Activated naive CD8-positive, alpha-beta T cell treated with anti-CD3 and anti-CD28 coated beads, Interleukin-2, amount 10 ng/mL, durations not matched to agents 7 days and 5 days (primary cell): ENCODE measurements around the gene NSMCE3. TPM values are rescaled to one million over a fixed set of nuclear protein-coding genes. Genes with fewer than 3 reads are reported as not detected.

Source experiments
- ATAC-seq: fragments of 150-1000 bp; cut with Tn5 transposase; one replicate; pipeline ENCODE4 v1.10.0; 2021; ENCODE audit warnings: low read depth, moderate library complexity
- POLR2A ChIA-PET: fragments of 350-600 bp; sonication (Branson Sonifier 250); formaldehyde crosslinking; loops from one replicate; lab custom pipeline; 2021; ENCODE audit warnings: antibody characterized with exemption; lab: Charles Lee
- DNase-seq: peaks from one replicate; pipeline ENCODE4 v3.0.0; 2021
- H3K27ac Mint-ChIP-seq: one replicate; pipeline ENCODE4 v1.8.0; 2022; ENCODE audit warnings: mild to moderate bottlenecking, mixed read lengths
- H3K27me3 Mint-ChIP-seq: one replicate; pipeline ENCODE4 v1.8.0; 2022; ENCODE audit warnings: mild to moderate bottlenecking, moderate library complexity, mixed read lengths
- H3K36me3 Mint-ChIP-seq: one replicate; pipeline ENCODE4 v1.8.0; 2021; ENCODE audit warnings: mild to moderate bottlenecking, mixed read lengths
- H3K4me1 Mint-ChIP-seq: one replicate; pipeline ENCODE4 v1.8.0; 2021; ENCODE audit warnings: mixed read lengths
- H3K4me3 Mint-ChIP-seq: one replicate; pipeline ENCODE4 v1.8.0; 2022; ENCODE audit warnings: mild to moderate bottlenecking, moderate library complexity, mixed read lengths
- H3K9me3 Mint-ChIP-seq: one replicate; pipeline ENCODE4 v1.8.0; 2021; ENCODE audit warnings: mixed read lengths
- total RNA-seq, 2 experiments: library from RNA; stranded (reverse); gene quantifications; one replicate each; pipeline ENCODE4 v1.2.3, GENCODE V29; 2021

NSMCE3 gene
- total RNA-seq: 10 to 100 TPM; 12.3 to 12.4 TPM

GRCh38 chr15:29269485-29270168 is at the start of gene NSMCE3:
Gene NSMCE3 (minus strand): TSS chr15:29269822. CDS start chr15:29269705, 117 bp downstream.
- peak within 1 kb of the TSS; percentile 99 for H3K4me3 Mint-ChIP-seq
- peak within 1 kb of the TSS; percentile 98 for H3K27ac Mint-ChIP-seq
- H3K9me3 Mint-ChIP-seq: no peaks in the 10 kb centered on the region
- ATAC-seq (peak; percentile 96), DNase-seq (peak; percentile 94)
- H3K4me1 Mint-ChIP-seq: peaks cover 24% of the 10 kb centered on the region
- peaks cover 3% of the 10 kb centered on the region for H3K27me3 Mint-ChIP-seq
- H3K36me3 Mint-ChIP-seq: no peaks in the 10 kb centered on the region
- POLR2A ChIA-PET: interaction anchor here (0.8 kb wide), 1 partner anchor 14 kb away, joined by 5 read pairs; no protein-coding TSS in a partner anchor

GRCh38 chr15:29316422-29316821 is 46.8 kb upstream of the NSMCE3 start:
- peaks cover 3% of the 10 kb centered on the region for H3K27me3 Mint-ChIP-seq
- H3K27ac Mint-ChIP-seq: no peak overlapping the region
- POLR2A ChIA-PET: no interaction called here
- H3K4me3 Mint-ChIP-seq: no peak overlapping the region
- H3K9me3 Mint-ChIP-seq: no peaks in the 10 kb centered on the region
- no peaks in the 10 kb centered on the region for H3K4me1 Mint-ChIP-seq
- H3K36me3 Mint-ChIP-seq: no peaks in the 10 kb centered on the region
- no peak for ATAC-seq
- DNase-seq: no peak

- POLR2A ChIA-PET: no interaction called here
- H3K27ac Mint-ChIP-seq: no peak overlapping the region
- peaks cover 3% of the 10 kb centered on the region for H3K27me3 Mint-ChIP-seq
- no peak for ATAC-seq
- no peaks in the 10 kb centered on the region for H3K36me3 Mint-ChIP-seq
- DNase-seq: no peak
- no peak overlapping the region for H3K4me3 Mint-ChIP-seq
- H3K9me3 Mint-ChIP-seq: no peaks in the 10 kb centered on the region
- no peaks in the 10 kb centered on the region for H3K4me1 Mint-ChIP-seq
These were observed 42.8 kb upstream of the NSMCE3 start for GRCh38 chr15:29312387-29312786.

- no peak overlapping the region for H3K27ac Mint-ChIP-seq
- no peaks in the 10 kb centered on the region for H3K4me1 Mint-ChIP-seq
- H3K27me3 Mint-ChIP-seq: peaks cover 3% of the 10 kb centered on the region
- POLR2A ChIA-PET: no interaction called here
- no peak overlapping the region for H3K4me3 Mint-ChIP-seq
- H3K9me3 Mint-ChIP-seq: no peaks in the 10 kb centered on the region
- no peak for DNase-seq
- H3K36me3 Mint-ChIP-seq: no peaks in the 10 kb centered on the region
- no peak for ATAC-seq
These were observed 42.1 kb upstream of the NSMCE3 start for GRCh38 chr15:29311696-29312095.

- Mint-ChIP-seq H3K36me3 (no peaks in the 10 kb centered on the region), H3K27ac (no peak overlapping the region), H3K27me3 (peaks cover 4% of the 10 kb centered on the region), H3K4me3 (no peak overlapping the region), H3K4me1 (no peaks in the 10 kb centered on the region), H3K9me3 (no peaks in the 10 kb centered on the region)
- no peak for DNase-seq
- ATAC-seq: no peak
- POLR2A ChIA-PET: no interaction called here
These were observed 39.5 kb upstream of the NSMCE3 start for GRCh38 chr15:29309139-29309538.

GRCh38 chr15:29308299-29308698 is 38.7 kb upstream of the NSMCE3 start:
- DNase-seq: no peak
- no peak overlapping the region for H3K27ac Mint-ChIP-seq
- peaks cover 4% of the 10 kb centered on the region for H3K27me3 Mint-ChIP-seq
- no peaks in the 10 kb centered on the region for H3K4me1 Mint-ChIP-seq
- no peak overlapping the region for H3K4me3 Mint-ChIP-seq
- no peaks in the 10 kb centered on the region for H3K9me3 Mint-ChIP-seq
- no peak for ATAC-seq
- no peaks in the 10 kb centered on the region for H3K36me3 Mint-ChIP-seq
- POLR2A ChIA-PET: no interaction called here

- Mint-ChIP-seq H3K36me3 (no peaks in the 10 kb centered on the region), H3K4me3 (no peak overlapping the region), H3K27ac (no peak overlapping the region), H3K9me3 (no peaks in the 10 kb centered on the region), H3K27me3 (peaks cover 4% of the 10 kb centered on the region), H3K4me1 (no peaks in the 10 kb centered on the region)
- ATAC-seq (no peak), DNase-seq (no peak)
- POLR2A ChIA-PET: no interaction called here
These were observed 35.9 kb upstream of the NSMCE3 start for GRCh38 chr15:29305556-29305955.

- H3K9me3 Mint-ChIP-seq: no peaks in the 10 kb centered on the region
- H3K4me3 Mint-ChIP-seq: no peak overlapping the region
- H3K27ac Mint-ChIP-seq: no peak overlapping the region
- no peaks in the 10 kb centered on the region for H3K36me3 Mint-ChIP-seq
- H3K4me1 Mint-ChIP-seq: no peaks in the 10 kb centered on the region
- ATAC-seq (no peak), DNase-seq (no peak)
- peaks cover 4% of the 10 kb centered on the region for H3K27me3 Mint-ChIP-seq
- POLR2A ChIA-PET: no interaction called here
These were observed 33.2 kb upstream of the NSMCE3 start for GRCh38 chr15:29302871-29303270.

GRCh38 chr15:29299784-29300183 is 30.2 kb upstream of the NSMCE3 start:
- H3K4me3 Mint-ChIP-seq: no peak overlapping the region
- DNase-seq (no peak), ATAC-seq (no peak)
- H3K36me3 Mint-ChIP-seq: no peaks in the 10 kb centered on the region
- peaks cover 3% of the 10 kb centered on the region for H3K27me3 Mint-ChIP-seq
- no peak overlapping the region for H3K27ac Mint-ChIP-seq
- no peaks in the 10 kb centered on the region for H3K9me3 Mint-ChIP-seq
- H3K4me1 Mint-ChIP-seq: no peaks in the 10 kb centered on the region
- POLR2A ChIA-PET: no interaction called here

GRCh38 chr15:29299331-29299730 is 29.7 kb upstream of the NSMCE3 start:
- H3K4me1 Mint-ChIP-seq: no peaks in the 10 kb centered on the region
- no peak for ATAC-seq
- no peak overlapping the region for H3K4me3 Mint-ChIP-seq
- H3K27me3 Mint-ChIP-seq: peaks cover 3% of the 10 kb centered on the region
- no peak for DNase-seq
- H3K9me3 Mint-ChIP-seq: no peaks in the 10 kb centered on the region
- POLR2A ChIA-PET: no interaction called here
- H3K27ac Mint-ChIP-seq: no peak overlapping the region
- no peaks in the 10 kb centered on the region for H3K36me3 Mint-ChIP-seq

- POLR2A ChIA-PET: no interaction called here
- Mint-ChIP-seq H3K27ac (no peak overlapping the region), H3K4me1 (no peaks in the 10 kb centered on the region), H3K36me3 (no peaks in the 10 kb centered on the region), H3K9me3 (no peaks in the 10 kb centered on the region), H3K4me3 (no peak overlapping the region), H3K27me3 (peaks cover 12% of the 10 kb centered on the region)
- DNase-seq (no peak), ATAC-seq (no peak)
These were observed 25.2 kb upstream of the NSMCE3 start for GRCh38 chr15:29294732-29295325.

- Mint-ChIP-seq H3K27me3 (peaks cover 14% of the 10 kb centered on the region), H3K9me3 (no peaks in the 10 kb centered on the region), H3K36me3 (no peaks in the 10 kb centered on the region), H3K4me3 (no peak overlapping the region), H3K4me1 (no peaks in the 10 kb centered on the region), H3K27ac (no peak overlapping the region)
- POLR2A ChIA-PET: no interaction called here
- DNase-seq: no peak
- no peak for ATAC-seq
These were observed 21.6 kb upstream of the NSMCE3 start for GRCh38 chr15:29291067-29291845.

- ATAC-seq (no peak), DNase-seq (no peak)
- POLR2A ChIA-PET: no interaction called here
- no peak overlapping the region for H3K4me3 Mint-ChIP-seq
- no peak overlapping the region for H3K27ac Mint-ChIP-seq
- peaks cover 25% of the 10 kb centered on the region for H3K27me3 Mint-ChIP-seq
- H3K36me3 Mint-ChIP-seq: no peaks in the 10 kb centered on the region
- H3K9me3 Mint-ChIP-seq: no peaks in the 10 kb centered on the region
- no peaks in the 10 kb centered on the region for H3K4me1 Mint-ChIP-seq
These were observed 19.6 kb upstream of the NSMCE3 start for GRCh38 chr15:29289173-29289572.

- no peaks in the 10 kb centered on the region for H3K36me3 Mint-ChIP-seq
- H3K27ac Mint-ChIP-seq: no peak overlapping the region
- ATAC-seq (no peak), DNase-seq (no peak)
- POLR2A ChIA-PET: no interaction called here
- H3K27me3 Mint-ChIP-seq: peaks cover 19% of the 10 kb centered on the region
- H3K4me1 Mint-ChIP-seq: no peaks in the 10 kb centered on the region
- no peak overlapping the region for H3K4me3 Mint-ChIP-seq
- no peaks in the 10 kb centered on the region for H3K9me3 Mint-ChIP-seq
These were observed 15.8 kb upstream of the NSMCE3 start for GRCh38 chr15:29285386-29285785.
